HFF-Myc (cell line): Measurements from ENCODE around the gene KRT23.

ENCODE experiments used
- DNase-seq: peaks from one replicate; pipeline ENCODE4 v3.0.0-alpha.2; 2011; ENCODE audit warnings: low read depth; ENCODE audit errors: extremely low read depth
- H3K4me3 ChIP-seq: replicated peaks from 2 replicates; pipeline ENCODE4 v1.5.1; 2011; ENCODE audit warnings: low read depth, mild to moderate bottlenecking, control low read depth, low read length
- TF ChIP-seq, protein P1 (sequence below): IDR thresholded peaks from 2 replicates; pipeline ENCODE4 v1.5.1; 2012; ENCODE audit warnings: mild to moderate bottlenecking, low read depth, low read length, control low read depth; ENCODE audit errors: missing control alignments

The KRT23 gene

DNA sequence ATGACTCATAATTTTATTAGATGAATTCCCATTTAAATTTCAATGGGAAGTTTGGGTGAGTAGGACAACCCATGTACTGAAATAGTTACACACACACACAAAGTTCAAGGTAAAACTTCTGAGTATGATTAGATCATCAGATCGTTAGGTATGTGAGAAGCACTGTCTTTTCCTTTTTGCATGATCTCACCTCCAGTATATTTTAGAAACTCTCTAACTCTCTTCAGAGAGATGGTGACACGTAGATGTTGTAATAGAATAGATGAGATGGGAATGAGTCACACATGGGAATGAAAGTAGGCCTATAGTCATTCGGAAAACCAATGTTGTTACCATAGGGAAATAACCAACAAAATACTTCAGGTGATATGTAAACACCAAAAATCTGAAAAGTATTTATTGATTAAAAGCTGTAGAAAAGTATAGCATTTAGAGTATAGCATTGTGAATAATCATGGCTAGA lies 22.2 kb downstream of the KRT23 start:
- TF ChIP-seq, protein P1, sequence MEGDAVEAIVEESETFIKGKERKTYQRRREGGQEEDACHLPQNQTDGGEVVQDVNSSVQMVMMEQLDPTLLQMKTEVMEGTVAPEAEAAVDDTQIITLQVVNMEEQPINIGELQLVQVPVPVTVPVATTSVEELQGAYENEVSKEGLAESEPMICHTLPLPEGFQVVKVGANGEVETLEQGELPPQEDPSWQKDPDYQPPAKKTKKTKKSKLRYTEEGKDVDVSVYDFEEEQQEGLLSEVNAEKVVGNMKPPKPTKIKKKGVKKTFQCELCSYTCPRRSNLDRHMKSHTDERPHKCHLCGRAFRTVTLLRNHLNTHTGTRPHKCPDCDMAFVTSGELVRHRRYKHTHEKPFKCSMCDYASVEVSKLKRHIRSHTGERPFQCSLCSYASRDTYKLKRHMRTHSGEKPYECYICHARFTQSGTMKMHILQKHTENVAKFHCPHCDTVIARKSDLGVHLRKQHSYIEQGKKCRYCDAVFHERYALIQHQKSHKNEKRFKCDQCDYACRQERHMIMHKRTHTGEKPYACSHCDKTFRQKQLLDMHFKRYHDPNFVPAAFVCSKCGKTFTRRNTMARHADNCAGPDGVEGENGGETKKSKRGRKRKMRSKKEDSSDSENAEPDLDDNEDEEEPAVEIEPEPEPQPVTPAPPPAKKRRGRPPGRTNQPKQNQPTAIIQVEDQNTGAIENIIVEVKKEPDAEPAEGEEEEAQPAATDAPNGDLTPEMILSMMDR: no peak
- H3K4me3 ChIP-seq: no peak overlapping the region
- peak; percentile 65 for DNase-seq

DNA sequence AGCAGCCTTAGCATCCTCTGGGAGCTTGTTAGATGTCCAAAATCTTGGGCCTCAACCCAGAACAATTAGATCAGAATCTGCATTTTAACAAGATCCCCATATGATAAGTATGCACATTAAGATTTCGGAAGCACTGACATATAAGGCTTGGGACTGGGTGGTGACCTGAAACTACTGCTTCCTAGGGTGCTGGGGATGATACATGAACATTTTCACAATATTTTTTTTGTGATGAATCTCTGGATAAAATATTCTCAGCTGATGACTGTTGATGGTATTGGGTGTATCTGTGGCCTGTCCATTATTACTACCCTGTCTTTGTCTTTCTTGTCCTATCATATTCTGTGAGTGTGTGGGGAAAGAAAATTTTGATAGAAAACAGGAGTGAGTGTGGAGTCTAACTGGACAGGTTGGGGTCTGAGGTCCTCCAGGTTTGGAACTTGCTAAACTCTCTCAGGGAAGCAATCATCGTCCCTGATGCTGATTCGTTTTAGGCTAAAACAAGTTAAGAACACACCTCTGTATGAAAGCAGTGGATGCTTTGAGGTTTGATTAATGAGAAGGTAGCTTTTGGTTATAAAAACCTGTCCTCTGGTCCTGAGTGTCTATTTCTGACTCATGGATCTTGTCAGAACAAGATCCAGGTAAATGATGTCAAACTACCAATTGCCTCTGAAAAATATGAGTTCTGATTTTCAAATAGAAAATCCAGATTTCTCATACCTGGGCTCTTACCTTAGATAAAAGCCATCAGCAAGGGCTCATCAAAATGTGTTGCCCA lies 23.2 kb downstream of the KRT23 start:
- TF ChIP-seq, protein P1: no peak
- DNase-seq: no peak
- no peak overlapping the region for H3K4me3 ChIP-seq

DNA sequence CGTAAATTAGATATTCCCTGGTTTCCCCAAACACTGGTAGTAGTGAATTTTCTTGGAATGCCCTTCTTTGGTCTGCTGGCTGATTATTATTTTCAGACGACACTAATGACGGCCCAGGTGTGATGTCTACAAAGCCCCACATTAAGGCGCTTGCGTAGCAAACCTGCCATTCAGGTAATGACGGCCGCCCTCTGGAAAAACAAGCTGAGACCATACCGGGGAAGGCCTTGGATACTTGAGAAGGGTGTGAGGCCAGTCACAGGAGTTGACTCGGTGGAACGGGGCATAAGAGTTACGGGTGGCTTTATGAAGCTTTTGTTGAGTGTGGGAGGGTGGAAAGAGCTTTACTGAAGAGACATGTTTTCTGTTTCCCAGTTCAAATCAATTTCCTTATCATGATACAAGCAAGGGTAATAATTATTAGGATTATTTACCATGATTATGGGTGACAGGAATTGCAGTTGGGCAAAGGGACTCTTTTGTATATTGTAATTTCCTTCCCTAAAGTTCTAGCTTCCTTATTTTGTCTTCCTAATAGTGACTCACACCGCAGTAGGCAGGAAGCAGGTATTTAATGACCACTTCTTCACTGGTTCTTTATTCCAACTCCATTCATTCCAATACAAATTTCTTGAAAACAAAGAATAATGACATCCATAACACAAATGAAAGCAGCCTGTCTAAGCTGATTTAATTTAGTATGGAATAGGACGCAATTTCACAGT lies 24.8 kb downstream of the KRT23 start:
- DNase-seq: no peak
- TF ChIP-seq, protein P1: no peak

DNA sequence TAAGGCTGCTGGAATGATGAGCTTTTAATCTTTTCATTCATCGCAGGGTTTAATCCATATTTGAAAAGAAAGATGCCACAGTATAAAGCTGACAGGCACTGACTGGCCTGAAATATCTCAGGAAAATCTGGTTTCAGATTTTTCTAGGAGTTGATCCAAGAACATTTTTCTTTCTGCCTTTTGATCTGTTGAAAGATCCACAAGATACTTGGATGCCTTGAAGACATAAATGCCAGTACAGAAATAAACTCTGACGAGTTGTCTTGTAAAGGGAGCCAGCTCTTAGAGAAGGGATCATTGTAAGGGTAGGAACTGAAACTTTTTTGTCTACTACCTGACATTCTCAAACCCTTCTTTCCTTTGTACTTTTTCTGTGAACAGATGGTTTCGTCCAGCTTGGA lies 27.0 kb downstream of the KRT23 start:
- DNase-seq: no peak
- H3K4me3 ChIP-seq: no peak overlapping the region
- TF ChIP-seq, protein P1: no peak

More for the DNA sequence above, 24.8 kb downstream of the KRT23 start:
- H3K4me3 ChIP-seq: no peak overlapping the region

DNA sequence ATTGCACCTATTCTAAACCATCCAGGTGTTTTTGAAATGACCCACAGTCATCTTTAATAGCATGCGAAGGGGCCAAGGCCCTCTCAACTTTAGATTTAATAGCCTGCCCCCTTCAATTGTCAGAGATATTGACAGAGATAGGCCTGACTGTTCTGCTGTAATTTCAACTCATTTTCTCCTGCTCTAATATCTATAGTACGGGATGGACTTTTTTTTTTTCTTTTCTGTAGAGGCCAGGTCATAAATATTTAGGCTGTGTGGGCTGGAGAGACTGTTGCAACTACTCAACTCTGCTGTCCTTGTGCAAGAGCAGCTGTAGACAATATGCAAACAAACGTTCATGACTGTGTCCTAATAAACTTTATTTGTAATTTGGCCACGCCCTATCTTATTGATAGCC lies 27.7 kb downstream of the KRT23 start:
- TF ChIP-seq, protein P1: no peak
- H3K4me3 ChIP-seq: no peak overlapping the region
- DNase-seq: peak; percentile 54

DNA sequence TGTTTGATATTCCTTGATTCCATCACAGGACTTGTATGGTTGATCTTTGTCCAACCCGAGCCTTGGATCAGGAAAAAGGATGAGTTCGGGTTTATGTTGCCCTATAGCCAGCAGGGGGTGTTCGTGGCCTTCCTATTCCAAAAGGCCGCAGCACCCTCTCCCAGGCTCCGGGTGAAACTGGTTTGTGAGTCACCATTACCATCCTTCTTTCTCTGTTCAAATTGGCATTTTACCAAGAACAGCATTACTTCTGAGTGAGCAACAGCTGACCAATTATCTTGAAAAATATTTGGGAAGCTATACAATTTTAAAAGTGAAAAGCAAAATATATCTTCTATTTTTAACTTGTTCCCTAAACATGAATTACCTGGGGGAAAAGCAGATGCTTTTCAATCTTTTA lies 28.1 kb downstream of the KRT23 start:
- H3K4me3 ChIP-seq: no peak overlapping the region
- peak; percentile 84 for DNase-seq
- TF ChIP-seq, protein P1: peak; percentile 75
